Measurements from ENCODE around the gene LAMA2. TPM values are rescaled to one million over a fixed set of nuclear protein-coding genes. Genes with fewer than 3 reads are reported as not detected.
A peak's percentile ranks its signal among the peaks of the same experiment; 100 is the strongest.

Gene LAMA2, protein sequence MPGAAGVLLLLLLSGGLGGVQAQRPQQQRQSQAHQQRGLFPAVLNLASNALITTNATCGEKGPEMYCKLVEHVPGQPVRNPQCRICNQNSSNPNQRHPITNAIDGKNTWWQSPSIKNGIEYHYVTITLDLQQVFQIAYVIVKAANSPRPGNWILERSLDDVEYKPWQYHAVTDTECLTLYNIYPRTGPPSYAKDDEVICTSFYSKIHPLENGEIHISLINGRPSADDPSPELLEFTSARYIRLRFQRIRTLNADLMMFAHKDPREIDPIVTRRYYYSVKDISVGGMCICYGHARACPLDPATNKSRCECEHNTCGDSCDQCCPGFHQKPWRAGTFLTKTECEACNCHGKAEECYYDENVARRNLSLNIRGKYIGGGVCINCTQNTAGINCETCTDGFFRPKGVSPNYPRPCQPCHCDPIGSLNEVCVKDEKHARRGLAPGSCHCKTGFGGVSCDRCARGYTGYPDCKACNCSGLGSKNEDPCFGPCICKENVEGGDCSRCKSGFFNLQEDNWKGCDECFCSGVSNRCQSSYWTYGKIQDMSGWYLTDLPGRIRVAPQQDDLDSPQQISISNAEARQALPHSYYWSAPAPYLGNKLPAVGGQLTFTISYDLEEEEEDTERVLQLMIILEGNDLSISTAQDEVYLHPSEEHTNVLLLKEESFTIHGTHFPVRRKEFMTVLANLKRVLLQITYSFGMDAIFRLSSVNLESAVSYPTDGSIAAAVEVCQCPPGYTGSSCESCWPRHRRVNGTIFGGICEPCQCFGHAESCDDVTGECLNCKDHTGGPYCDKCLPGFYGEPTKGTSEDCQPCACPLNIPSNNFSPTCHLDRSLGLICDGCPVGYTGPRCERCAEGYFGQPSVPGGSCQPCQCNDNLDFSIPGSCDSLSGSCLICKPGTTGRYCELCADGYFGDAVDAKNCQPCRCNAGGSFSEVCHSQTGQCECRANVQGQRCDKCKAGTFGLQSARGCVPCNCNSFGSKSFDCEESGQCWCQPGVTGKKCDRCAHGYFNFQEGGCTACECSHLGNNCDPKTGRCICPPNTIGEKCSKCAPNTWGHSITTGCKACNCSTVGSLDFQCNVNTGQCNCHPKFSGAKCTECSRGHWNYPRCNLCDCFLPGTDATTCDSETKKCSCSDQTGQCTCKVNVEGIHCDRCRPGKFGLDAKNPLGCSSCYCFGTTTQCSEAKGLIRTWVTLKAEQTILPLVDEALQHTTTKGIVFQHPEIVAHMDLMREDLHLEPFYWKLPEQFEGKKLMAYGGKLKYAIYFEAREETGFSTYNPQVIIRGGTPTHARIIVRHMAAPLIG (N-terminal part only)
- total RNA-seq (0.75 and 0.99 TPM in 2 replicates), polyA plus RNA-seq (0.24 and 0.51 TPM in 2 replicates), polyA minus RNA-seq (0.39 and 0.51 TPM in 2 replicates), Bru-seq, nascent RNA (percentile 21 among the genes with signal in this experiment), BruChase-seq, experiment 1, labeled RNA remaining after a 6-hour chase (percentile 6 among the genes with signal in this experiment), BruChase-seq, experiment 2, labeled RNA remaining after a 2-hour chase (percentile 8 among the genes with signal in this experiment)
- 0.58 and 0.65 TPM in 2 replicates for polyA plus RNA-seq (2011; cell fraction: cytosol; rRNA removed)
- polyA plus RNA-seq (2011; cell fraction: nucleus; rRNA removed): 0.36 and 1.3 TPM in 2 replicates
- polyA plus RNA-seq (2012): 0.05 and 1.6 TPM in 2 replicates
- not detected for polyA minus RNA-seq (2011; cell fraction: cytosol; rRNA and poly(A)+ RNA removed)
- polyA minus RNA-seq (2011; cell fraction: nucleus; rRNA and poly(A)+ RNA removed): 0.43 and 0.58 TPM in 2 replicates
- long read RNA-seq, partial matches to known transcripts: 0 of 22 reads
- long read RNA-seq, other reads (novel, unspliced or antisense): 22 of 22 reads

DNA sequence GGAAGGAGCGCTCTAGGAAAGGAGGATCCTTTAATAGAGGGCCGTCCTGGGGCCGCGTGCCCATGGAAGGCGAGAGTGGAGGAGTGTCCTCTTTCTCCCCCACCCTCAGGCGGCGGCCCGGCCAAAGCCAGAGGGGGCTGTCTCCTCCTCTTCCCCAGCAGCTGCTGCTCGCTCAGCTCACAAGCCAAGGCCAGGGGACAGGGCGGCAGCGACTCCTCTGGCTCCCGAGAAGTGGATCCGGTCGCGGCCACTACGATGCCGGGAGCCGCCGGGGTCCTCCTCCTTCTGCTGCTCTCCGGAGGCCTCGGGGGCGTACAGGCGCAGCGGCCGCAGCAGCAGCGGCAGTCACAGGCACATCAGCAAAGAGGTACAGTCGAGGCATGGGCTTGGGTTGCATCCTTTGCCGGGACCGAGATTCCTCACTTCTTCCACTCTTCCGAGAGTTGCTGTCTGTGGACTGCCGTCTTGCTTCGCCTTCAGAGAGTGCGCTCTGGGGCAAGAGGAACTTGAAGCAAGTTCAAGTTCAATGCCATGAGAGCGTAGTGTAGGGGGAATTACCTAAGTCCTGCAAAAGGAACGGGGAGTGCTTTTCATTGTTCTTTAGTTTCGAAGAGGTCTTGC is at the start of gene LAMA2:
Gene LAMA2 (plus strand): TSS at position 148 of the 621 bp plus-strand sequence. CDS start 108 bp downstream, at position 256.
- BruUV-seq (replicated peaks): no TSS peak
- Histone ChIP-seq H4K20me1 (replicated peaks; ENCODE audit: control insufficient read depth, extremely low read depth, insufficient read depth, low read length) (no peaks in the 10 kb centered on the region), H3K9me3 (replicated peaks; ENCODE audit: control insufficient read depth, insufficient read depth, low read length) (no peaks in the 10 kb centered on the region), H3K4me1 (ENCODE audit: control insufficient read depth, extremely low read depth, insufficient read depth, low read length) (peaks cover 4% of the 10 kb centered on the region), H3K27me3 (ENCODE audit: control insufficient read depth in 2 of 2, insufficient read depth in 2 of 2, low read length in 2 of 2) (peaks cover 5 to 32% of the 10 kb centered on the region in 2 experiments), H3K36me3 (ENCODE audit: control insufficient read depth in 2 of 2, extremely low read depth in 1 of 2, insufficient read depth in 2 of 2, low read length in 2 of 2) (no peaks in the 10 kb centered on the region), H3K4me2 (ENCODE audit: insufficient read depth, low read length) (peak within 1 kb of the TSS; percentile 66), H3K9ac (replicated peaks; ENCODE audit: extremely low read depth, insufficient read depth, low read length) (no peak within 1 kb of the TSS), H3K79me2 (ENCODE audit: control insufficient read depth, insufficient read depth, low read length) (no peaks in the 10 kb centered on the region), H2AFZ (ENCODE audit: low read depth, low read length) (peak within 1 kb of the TSS; percentile 98), H3K4me3 (replicated peaks in 1 of 3; ENCODE audit: insufficient read depth in 1 of 3, low read depth in 1 of 3, low read length in 3 of 3) (peak within 1 kb of the TSS in 2 of 3 experiments; percentile 23), H3K27ac (ENCODE audit: insufficient read depth, low read depth, low read length) (no peak within 1 kb of the TSS), H3K9me1 (replicated peaks; ENCODE audit: control insufficient read depth, extremely low read depth, insufficient read depth, low read length) (no peaks in the 10 kb centered on the region)
- no peak for TF ChIP-seq GATA2 (IDR thresholded peaks at IDR 0.05; ENCODE audit: insufficient read depth, insufficient read length, low read depth, low read length)
- no peak for TF ChIP-seq POLR2A (IDR thresholded peaks at IDR 0.05; ENCODE audit: low read depth, low read length)
- no peak for TF ChIP-seq POLR2AphosphoS5 (IDR thresholded peaks at IDR 0.05; ENCODE audit: insufficient read depth, low read depth, low read length)
- no peak for TF ChIP-seq EZH2 (IDR thresholded peaks at IDR 0.05; ENCODE audit: borderline replicate concordance, low read depth, low read length, severe bottlenecking)
- TF ChIP-seq, protein P1, sequence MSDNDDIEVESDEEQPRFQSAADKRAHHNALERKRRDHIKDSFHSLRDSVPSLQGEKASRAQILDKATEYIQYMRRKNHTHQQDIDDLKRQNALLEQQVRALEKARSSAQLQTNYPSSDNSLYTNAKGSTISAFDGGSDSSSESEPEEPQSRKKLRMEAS (IDR thresholded peaks at IDR 0.05; ENCODE audit: insufficient read depth, insufficient read length): no peak
- TF ChIP-seq JUN (IDR thresholded peaks at IDR 0.05; ENCODE audit: borderline replicate concordance, insufficient read depth, insufficient read length, low read depth): no peak
- no peak for TF ChIP-seq FOS (IDR thresholded peaks at IDR 0.05; ENCODE audit: borderline replicate concordance, insufficient read depth, low read length)
- TF ChIP-seq, protein P2, sequence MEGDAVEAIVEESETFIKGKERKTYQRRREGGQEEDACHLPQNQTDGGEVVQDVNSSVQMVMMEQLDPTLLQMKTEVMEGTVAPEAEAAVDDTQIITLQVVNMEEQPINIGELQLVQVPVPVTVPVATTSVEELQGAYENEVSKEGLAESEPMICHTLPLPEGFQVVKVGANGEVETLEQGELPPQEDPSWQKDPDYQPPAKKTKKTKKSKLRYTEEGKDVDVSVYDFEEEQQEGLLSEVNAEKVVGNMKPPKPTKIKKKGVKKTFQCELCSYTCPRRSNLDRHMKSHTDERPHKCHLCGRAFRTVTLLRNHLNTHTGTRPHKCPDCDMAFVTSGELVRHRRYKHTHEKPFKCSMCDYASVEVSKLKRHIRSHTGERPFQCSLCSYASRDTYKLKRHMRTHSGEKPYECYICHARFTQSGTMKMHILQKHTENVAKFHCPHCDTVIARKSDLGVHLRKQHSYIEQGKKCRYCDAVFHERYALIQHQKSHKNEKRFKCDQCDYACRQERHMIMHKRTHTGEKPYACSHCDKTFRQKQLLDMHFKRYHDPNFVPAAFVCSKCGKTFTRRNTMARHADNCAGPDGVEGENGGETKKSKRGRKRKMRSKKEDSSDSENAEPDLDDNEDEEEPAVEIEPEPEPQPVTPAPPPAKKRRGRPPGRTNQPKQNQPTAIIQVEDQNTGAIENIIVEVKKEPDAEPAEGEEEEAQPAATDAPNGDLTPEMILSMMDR (IDR thresholded peaks at IDR 0.05; ENCODE audit: extremely low read depth in 1 of 2, insufficient read depth in 1 of 2, low read depth in 1 of 2, low read length in 2 of 2): no peak
- no peak for TF ChIP-seq MYC (IDR thresholded peaks at IDR 0.05; ENCODE audit: low read depth, low read length)
- intact Hi-C loops (cut with micrococcal nuclease): no loop called here
- CTCF ChIA-PET: interaction anchor here (0.7 to 1.7 kb wide), 4 partner anchors 10 to 369 kb away, joined by 3 to 4 read pairs (median 3); no protein-coding TSS in a partner anchor
- dilution Hi-C loops (cut with MboI; ENCODE audit: extremely low pct_ligation_motif_present, low sequenced_read_pairs): no loop called here
- POLR2A ChIA-PET: no interaction called here
- DNase-seq (ENCODE audit: low read depth, low spot score) (peak; percentile 38), FAIRE-seq (peak; percentile 15)

All from endothelial cell of umbilical vein (primary cell).